ENCODE results near the gene AIRE.

The AIRE gene

DNA sequence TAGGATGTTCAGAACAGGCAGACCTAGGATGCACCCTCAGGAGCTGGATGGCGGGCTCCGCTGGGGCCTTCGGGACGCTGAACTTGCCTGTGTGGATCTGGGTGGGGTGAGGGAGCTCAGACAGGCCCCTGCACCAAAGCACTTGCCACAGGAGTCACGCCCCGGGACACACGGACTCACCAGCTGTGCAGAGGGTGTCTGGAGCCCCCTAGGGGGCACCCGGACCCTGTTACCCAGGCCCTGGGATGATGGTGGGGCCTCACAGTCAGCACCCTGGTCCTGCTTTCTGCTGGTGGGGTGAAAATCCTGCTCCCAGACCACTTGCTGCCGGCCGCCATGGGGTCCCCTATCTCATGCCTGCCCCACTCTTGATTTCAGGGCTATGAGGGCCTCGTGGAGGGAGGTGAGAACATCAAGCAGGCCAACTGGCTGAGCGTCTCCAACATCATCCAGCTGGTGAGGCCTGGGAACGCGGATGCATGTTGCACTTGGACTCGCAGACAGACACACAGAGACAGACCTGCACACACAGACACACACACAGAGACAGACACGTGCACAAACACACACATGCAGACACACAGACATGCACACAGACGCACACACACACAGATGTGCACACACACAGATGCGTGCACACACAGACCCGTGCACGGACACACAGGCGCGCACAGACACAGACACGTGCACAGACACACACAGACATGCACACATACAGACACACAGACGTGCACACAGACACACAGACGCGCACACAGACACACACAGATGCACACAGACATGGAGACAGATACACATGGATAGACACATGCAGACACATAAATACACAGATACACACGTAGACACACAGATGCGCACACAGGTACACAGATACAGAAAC, 25.2 kb downstream of the AIRE start:
- no peak overlapping the region for H3K9ac ChIP-seq (ENCODE audit: low read length)
- no peak overlapping the region for H3K4me2 ChIP-seq (ENCODE audit: low read depth, low read length, poor library complexity, severe bottlenecking)
- no peak overlapping the region for H2AFZ ChIP-seq (ENCODE audit: low read depth, low read length, severe bottlenecking)
- H4K20me1 ChIP-seq (ENCODE audit: low read depth, low read length) = no peaks in the 10 kb centered on the region
- H3K27me3 ChIP-seq (ENCODE audit: low read length) = no peaks in the 10 kb centered on the region
- no peak overlapping the region for H3K27ac ChIP-seq (ENCODE audit: low read depth, low read length)
- H3K36me3 ChIP-seq (ENCODE audit: low read length) = no peaks in the 10 kb centered on the region
- H3K9me3 ChIP-seq (ENCODE audit: insufficient read depth, low read length) = no peaks in the 10 kb centered on the region
- H3K9me2 ChIP-seq (replicated peaks; ENCODE audit: insufficient read depth, low read length) = no peaks in the 10 kb centered on the region
- no peaks in the 10 kb centered on the region for H3K79me2 ChIP-seq (ENCODE audit: insufficient read depth, low read length)
- no peak overlapping the region for H3K4me3 ChIP-seq (ENCODE audit: insufficient read depth, low read length, poor library complexity, severe bottlenecking)
- no peaks in the 10 kb centered on the region for H3F3A ChIP-seq (ENCODE audit: insufficient read depth)
- TF ChIP-seq EZH2phosphoT487 (conservative IDR thresholded peaks at IDR 0.05; ENCODE audit: low read length) = no peak
- TF ChIP-seq, protein P1, sequence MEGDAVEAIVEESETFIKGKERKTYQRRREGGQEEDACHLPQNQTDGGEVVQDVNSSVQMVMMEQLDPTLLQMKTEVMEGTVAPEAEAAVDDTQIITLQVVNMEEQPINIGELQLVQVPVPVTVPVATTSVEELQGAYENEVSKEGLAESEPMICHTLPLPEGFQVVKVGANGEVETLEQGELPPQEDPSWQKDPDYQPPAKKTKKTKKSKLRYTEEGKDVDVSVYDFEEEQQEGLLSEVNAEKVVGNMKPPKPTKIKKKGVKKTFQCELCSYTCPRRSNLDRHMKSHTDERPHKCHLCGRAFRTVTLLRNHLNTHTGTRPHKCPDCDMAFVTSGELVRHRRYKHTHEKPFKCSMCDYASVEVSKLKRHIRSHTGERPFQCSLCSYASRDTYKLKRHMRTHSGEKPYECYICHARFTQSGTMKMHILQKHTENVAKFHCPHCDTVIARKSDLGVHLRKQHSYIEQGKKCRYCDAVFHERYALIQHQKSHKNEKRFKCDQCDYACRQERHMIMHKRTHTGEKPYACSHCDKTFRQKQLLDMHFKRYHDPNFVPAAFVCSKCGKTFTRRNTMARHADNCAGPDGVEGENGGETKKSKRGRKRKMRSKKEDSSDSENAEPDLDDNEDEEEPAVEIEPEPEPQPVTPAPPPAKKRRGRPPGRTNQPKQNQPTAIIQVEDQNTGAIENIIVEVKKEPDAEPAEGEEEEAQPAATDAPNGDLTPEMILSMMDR (IDR thresholded peaks at IDR 0.05; ENCODE audit: insufficient read depth, low read length, poor library complexity, severe bottlenecking) = no peak

DNA sequence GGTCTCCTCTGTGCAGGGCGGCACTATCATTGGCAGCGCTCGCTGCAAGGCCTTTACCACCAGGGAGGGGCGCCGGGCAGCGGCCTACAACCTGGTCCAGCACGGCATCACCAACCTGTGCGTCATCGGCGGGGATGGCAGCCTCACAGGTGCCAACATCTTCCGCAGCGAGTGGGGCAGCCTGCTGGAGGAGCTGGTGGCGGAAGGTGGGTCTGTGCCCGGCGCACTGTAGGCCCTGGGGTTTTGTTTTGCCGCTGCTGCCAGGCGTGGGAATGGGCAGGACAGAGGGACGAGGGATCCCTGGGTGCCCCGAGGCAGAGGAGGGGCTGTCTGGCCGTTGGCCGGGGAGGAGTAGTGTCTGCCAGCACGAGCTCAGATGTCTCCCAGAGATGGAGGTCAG, 26.4 kb downstream of the AIRE start:
- no peaks in the 10 kb centered on the region for H4K20me1 ChIP-seq (ENCODE audit: low read depth, low read length)
- no peak for TF ChIP-seq EZH2phosphoT487 (conservative IDR thresholded peaks at IDR 0.05; ENCODE audit: low read length)
- H3K27ac ChIP-seq (ENCODE audit: low read depth, low read length) = no peak overlapping the region
- no peaks in the 10 kb centered on the region for H3K9me3 ChIP-seq (ENCODE audit: insufficient read depth, low read length)
- no peaks in the 10 kb centered on the region for H3K27me3 ChIP-seq (ENCODE audit: low read length)
- H3F3A ChIP-seq (ENCODE audit: insufficient read depth) = no peaks in the 10 kb centered on the region
- no peaks in the 10 kb centered on the region for H3K9me2 ChIP-seq (replicated peaks; ENCODE audit: insufficient read depth, low read length)
- no peak overlapping the region for H3K4me3 ChIP-seq (ENCODE audit: insufficient read depth, low read length, poor library complexity, severe bottlenecking)
- H2AFZ ChIP-seq (ENCODE audit: low read depth, low read length, severe bottlenecking) = no peak overlapping the region
- no peaks in the 10 kb centered on the region for H3K79me2 ChIP-seq (ENCODE audit: insufficient read depth, low read length)
- no peak overlapping the region for H3K4me2 ChIP-seq (ENCODE audit: low read depth, low read length, poor library complexity, severe bottlenecking)
- no peak overlapping the region for H3K9ac ChIP-seq (ENCODE audit: low read length)
- H3K36me3 ChIP-seq (ENCODE audit: low read length) = no peaks in the 10 kb centered on the region

DNA sequence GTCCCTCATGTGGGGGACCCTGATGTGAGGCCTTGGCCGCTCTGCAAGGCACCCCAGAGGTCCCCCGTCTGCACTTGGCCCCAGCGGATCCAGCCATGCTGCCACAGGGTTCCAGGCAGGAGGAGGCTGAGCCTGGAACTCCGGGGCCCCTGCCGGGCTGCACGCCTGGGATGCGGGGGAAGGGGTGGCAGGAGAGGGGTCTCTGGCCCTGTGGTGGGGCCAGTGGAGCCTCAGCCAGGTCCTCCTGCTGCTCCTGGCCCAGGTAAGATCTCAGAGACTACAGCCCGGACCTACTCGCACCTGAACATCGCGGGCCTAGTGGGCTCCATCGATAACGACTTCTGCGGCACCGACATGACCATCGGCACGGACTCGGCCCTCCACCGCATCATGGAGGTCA, 27.0 kb downstream of the AIRE start:
- TF ChIP-seq, protein P1 (IDR thresholded peaks at IDR 0.05; ENCODE audit: insufficient read depth, low read length, poor library complexity, severe bottlenecking) = no peak
- TF ChIP-seq EZH2phosphoT487 (conservative IDR thresholded peaks at IDR 0.05; ENCODE audit: low read length) = no peak
- no peaks in the 10 kb centered on the region for H3K9me2 ChIP-seq (replicated peaks; ENCODE audit: insufficient read depth, low read length)
- no peaks in the 10 kb centered on the region for H3K36me3 ChIP-seq (ENCODE audit: low read length)
- no peaks in the 10 kb centered on the region for H3K27me3 ChIP-seq (ENCODE audit: low read length)
- H3K9ac ChIP-seq (ENCODE audit: low read length) = no peak overlapping the region
- H3K9me3 ChIP-seq (ENCODE audit: insufficient read depth, low read length) = no peaks in the 10 kb centered on the region
- no peak overlapping the region for H3K4me3 ChIP-seq (ENCODE audit: insufficient read depth, low read length, poor library complexity, severe bottlenecking)
- H3K4me2 ChIP-seq (ENCODE audit: low read depth, low read length, poor library complexity, severe bottlenecking) = no peak overlapping the region
- H2AFZ ChIP-seq (ENCODE audit: low read depth, low read length, severe bottlenecking) = no peak overlapping the region
- H3F3A ChIP-seq (ENCODE audit: insufficient read depth) = no peaks in the 10 kb centered on the region
- H4K20me1 ChIP-seq (ENCODE audit: low read depth, low read length) = no peaks in the 10 kb centered on the region
- H3K79me2 ChIP-seq (ENCODE audit: insufficient read depth, low read length) = no peaks in the 10 kb centered on the region
- no peak overlapping the region for H3K27ac ChIP-seq (ENCODE audit: low read depth, low read length)

DNA sequence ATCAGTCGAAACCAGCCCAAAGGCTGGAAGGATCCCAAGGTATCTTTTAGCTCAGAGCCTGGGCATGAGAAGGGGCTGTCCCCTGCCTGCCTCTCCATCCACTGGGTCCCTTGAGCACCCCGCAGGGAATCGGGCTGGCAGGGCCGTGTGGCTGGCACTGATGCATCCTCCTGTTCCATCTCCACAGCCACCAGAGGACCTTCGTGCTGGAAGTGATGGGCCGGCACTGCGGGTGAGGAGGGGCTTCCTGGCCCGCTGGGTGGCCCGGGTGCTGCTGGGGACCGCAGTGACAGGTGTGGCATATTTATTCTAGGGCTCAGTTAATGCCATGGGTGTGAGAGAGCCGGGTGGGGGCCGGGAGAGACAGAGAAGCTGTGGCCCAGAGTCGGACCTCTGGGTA, 27.8 kb downstream of the AIRE start:
- H3F3A ChIP-seq (ENCODE audit: insufficient read depth) = no peaks in the 10 kb centered on the region
- no peaks in the 10 kb centered on the region for H4K20me1 ChIP-seq (ENCODE audit: low read depth, low read length)
- no peaks in the 10 kb centered on the region for H3K9me3 ChIP-seq (ENCODE audit: insufficient read depth, low read length)
- no peak for TF ChIP-seq EZH2phosphoT487 (conservative IDR thresholded peaks at IDR 0.05; ENCODE audit: low read length)
- TF ChIP-seq, protein P1 (IDR thresholded peaks at IDR 0.05; ENCODE audit: insufficient read depth, low read length, poor library complexity, severe bottlenecking) = no peak
- H2AFZ ChIP-seq (ENCODE audit: low read depth, low read length, severe bottlenecking) = no peak overlapping the region
- no peaks in the 10 kb centered on the region for H3K27me3 ChIP-seq (ENCODE audit: low read length)
- H3K36me3 ChIP-seq (ENCODE audit: low read length) = no peaks in the 10 kb centered on the region
- no peak overlapping the region for H3K9ac ChIP-seq (ENCODE audit: low read length)
- no peak overlapping the region for H3K4me3 ChIP-seq (ENCODE audit: insufficient read depth, low read length, poor library complexity, severe bottlenecking)
- no peak overlapping the region for H3K4me2 ChIP-seq (ENCODE audit: low read depth, low read length, poor library complexity, severe bottlenecking)
- no peak overlapping the region for H3K27ac ChIP-seq (ENCODE audit: low read depth, low read length)
- no peaks in the 10 kb centered on the region for H3K9me2 ChIP-seq (replicated peaks; ENCODE audit: insufficient read depth, low read length)
- no peaks in the 10 kb centered on the region for H3K79me2 ChIP-seq (ENCODE audit: insufficient read depth, low read length)

Measured in SU-DHL-6 (cell line).